HG03457 (cell line): Measurements from ENCODE around the gene PPARG.
A peak's percentile ranks its signal among the peaks of the same experiment; 100 is the strongest.

Experiments
- ATAC-seq: cut with Tn5 transposase; IDR thresholded peaks from one replicate; pipeline ENCODE4 v1.9.1; 2021; ENCODE audit warnings: moderate number of reproducible peaks; ENCODE audit not compliant: unreplicated experiment

PPARG gene

DNA sequence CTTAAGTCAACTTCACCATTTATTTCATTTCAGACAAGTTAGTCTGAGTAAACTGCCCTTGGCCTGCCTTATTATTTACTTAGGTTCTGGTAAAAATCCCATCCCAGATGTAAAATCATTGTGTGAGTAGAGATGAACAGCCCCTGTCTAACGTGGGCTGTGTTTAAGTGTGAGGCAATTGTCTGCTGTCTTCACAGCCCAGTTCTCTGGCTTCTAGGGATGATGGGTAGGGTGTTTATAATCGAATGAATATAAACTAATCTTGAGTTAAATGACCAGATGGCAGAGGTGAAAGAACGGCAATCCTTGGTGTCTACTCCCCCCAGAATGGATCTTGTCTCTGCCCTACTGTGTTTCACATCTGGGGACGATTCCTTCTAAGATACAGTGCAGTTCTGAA, 20.8 kb downstream of the PPARG start:
- ATAC-seq = no peak

DNA sequence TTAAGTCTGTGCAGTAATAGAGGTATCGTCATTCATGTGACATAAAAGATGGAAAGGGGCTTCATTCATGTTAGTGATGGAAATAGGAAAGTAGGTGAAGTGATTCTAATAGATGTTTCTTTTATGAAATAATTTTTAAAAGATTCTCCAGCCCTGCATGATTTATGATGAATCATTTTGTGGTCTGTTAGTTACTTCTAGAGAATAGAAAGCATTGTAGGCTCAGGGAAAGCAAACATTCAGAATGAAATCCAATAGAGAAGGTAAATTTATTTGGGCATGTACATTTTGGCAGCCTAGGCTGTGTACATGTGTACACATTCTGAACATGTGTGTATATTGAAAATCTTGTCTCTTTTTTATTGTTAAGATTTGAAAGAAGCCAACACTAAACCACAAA, 23.1 kb downstream of the PPARG start:
- ATAC-seq = no peak

DNA sequence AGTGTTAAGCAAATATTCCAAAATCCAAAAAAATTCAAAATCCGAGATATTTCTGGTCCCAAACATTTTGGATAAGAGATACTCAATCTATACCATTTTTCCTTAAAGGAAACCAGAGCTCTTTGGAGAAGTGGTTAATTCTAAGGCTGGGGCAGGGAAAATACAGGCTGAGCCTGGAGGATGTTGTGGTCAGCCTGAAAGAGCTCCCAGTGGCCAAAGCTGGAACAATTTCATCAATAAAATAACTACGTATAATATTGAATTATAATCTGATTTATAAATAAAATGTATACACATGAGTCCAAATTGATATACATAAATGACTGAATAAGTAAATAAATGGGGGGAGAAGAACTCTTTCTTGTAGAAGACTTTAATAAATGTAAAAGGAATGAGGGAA, 24.6 kb downstream of the PPARG start:
- no peak for ATAC-seq

DNA sequence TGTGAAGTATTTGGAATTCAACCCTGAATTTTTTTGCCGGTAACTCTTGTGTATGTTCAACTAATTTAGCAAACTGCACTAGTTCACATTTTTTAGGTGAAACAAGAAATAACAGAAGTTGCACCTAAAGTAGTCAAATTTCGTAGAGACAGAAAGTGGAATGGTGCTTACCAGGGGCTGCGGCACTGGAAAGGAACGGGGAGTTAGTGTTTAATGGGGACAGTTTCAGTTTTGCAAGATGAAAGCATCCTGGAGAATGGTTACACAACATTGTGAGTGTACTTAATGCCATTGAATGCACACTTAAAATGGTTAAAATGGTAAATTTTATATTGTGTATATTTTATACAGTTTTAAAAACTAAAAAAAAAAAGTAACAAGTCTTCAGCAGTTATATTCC, 27.4 kb downstream of the PPARG start:
- ATAC-seq = no peak

DNA sequence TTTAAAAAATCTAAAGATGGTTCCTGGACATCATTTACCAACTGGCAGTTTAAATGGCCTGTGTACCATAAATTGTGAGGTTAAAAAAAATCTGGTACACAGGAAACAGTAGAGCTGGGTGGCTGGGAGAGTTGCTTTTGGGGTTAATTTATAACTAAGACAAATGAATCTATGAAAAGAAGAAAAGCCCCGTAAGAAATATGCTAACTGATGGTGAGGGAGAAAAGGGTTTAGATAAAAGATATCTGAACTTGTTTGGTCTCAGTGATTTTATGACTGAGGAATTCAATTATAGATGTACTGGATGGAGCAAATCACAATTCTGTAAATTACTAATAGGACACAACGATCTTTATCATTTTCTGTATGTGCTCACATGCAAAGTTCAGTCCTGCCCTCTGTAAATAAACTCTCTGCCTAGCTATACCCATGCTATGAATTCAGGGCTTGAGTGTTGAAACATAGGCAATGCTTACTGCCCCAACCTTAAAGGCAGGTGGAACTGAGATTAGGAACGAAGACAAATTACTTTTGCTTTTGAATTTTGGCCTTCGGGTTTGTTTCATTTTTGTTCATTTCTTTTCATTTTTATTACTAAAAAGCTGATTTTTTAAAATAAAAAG, 28.0 kb downstream of the PPARG start:
- peak; percentile 57 for ATAC-seq

DNA sequence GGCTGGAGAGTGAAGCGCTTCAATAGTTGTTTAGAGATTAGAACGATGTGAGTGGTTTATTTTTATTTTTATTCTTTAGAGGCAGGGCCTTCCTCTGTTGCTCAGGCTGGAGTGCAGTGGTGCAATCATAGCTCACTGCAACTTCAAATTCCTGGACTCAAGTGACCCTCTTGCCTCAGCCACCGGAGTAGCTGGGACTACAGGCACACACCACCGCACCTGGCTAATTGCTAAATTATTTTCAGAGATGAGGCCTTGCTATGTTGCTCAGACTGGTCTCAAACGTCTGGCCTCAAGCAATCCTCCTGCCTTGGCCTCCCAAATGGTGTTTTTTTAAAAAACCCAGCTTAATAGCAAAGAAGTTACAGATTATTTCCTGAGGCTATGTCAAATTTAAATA, 29.0 kb downstream of the PPARG start:
- ATAC-seq = no peak

DNA sequence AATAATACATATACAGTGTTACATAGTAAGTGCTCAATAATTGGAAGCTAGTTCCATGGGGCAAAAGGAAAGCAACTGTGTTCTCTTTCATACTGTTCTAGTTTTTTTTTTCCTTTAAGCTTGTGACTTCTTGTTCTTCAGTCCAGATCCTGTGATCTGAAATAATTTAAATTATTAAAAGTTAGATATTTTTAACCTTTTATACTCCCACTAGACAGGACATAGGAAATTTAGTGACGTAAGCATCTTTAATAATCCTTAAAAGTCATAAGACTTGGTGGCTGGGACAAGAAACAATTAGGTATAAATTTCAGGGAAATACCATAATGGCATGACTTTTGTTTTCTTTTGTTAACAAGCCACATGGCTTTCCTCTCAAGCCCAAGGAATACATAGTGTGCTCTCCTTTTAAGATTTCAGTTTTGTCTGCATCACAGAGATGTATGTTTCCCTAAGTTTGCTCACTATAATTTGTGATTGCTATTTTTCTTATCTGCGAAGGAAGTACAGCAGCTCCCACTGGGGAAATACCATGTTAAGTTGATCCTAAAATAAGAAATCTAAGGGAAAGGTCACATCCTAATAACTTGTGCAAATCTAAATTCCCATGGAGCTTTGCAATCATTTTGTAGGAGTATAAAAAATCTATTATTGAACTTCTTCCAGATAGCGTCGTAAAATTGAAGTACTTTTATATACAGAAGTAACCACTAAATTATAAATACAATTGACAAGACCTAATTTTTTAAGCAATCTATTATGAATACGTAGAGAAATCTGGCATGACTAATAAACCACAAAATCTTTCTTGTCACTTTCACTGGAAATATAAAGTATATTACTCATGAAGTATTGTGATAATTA, 30.1 kb downstream of the PPARG start:
- ATAC-seq = no peak

DNA sequence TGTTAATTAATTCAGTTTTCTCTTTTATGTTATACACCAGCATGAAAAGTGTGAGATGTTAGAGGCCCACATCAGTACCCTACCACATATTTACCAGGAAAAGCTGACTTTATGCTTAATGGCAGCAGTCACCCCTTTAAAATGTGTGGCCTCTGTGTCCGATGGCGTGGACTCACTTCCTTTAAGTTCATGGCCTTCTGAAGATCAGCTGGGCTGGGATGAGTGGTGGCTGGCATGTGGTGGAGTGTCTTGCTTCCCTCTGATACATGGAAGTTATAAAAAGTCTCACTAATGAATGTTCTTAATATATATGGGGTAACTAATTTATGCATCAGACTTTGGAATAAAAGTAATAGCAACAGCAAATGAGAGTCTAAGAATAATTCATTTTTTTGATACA, 32.1 kb downstream of the PPARG start:
- ATAC-seq = no peak

DNA sequence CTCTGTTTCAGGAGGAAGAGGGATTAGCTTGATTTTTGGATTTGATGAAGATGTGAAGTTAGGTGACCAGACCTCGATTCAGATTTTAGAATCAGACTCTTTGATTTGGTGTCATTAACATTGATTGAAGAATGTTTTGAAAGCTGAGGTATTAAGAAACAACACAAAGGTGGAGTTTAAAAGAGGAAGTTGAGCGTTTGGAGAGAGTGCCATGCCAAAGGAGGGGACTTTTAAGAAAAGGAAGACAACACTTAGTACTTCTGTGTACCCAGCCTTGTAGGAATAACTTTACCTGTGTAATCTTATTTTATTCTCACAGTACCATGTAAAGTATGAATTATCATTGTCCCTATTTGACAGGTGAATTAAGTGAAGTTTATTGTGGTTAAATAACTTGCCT, 34.4 kb downstream of the PPARG start:
- no peak for ATAC-seq

DNA sequence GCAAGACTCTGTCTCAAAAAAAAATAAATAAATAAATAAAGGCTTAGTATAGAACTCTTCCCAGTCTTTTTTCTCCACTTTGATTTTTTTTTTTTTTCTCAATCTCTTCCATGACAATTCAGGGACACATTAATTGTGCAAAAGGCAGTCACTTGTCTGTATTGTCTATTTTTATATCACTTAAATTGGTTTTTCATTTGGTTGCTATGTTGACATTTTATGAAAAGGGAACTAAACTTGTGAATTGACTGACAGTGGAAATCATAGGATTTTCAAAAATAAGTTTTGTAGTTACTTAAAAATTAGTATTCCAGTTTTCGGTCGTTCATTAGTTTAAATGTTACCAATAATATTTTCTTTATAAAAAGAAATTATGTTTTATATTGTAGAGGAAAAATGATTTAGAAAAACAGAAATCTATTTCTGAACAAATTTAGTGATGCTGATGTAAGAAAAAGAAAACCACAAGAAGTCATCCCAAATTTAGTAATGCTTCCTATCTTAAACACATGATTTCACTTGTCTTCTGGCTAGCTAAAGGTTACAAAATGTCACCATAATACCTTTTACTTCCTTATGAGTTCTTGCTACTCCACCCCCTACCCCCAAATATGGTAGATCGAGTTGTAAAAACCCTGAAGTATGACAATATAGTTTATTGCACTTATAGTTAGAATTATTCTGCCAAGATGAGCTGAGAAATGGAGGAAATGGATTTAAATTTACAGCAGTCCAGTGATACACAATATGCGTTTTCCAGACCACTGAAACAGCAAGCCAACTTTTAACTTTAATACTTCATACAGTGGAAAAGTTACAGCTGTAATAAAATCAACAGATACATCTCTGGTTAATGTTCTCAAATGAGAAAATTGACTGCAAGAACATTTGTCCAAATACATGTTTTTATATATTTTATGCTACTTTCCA, 37.0 kb downstream of the PPARG start:
- ATAC-seq = no peak

DNA sequence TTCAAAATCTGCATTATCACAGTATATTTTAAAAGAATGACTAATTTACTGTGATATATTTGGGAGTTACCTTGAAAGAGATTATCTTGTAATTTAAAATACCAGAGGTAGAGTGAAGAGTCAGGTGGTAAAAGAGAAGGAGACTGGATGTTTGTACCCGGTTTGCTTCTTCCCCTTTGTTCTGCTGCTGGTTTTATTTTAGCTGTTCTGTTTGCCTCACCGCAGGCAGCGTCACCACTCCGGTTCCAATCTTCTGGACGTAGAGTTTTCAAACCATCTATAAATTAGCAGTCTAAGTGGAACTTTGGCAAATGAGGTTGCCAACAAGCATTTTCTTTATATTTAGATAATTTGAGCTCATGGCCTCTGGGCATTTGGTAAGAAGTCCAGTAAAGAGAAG, 38.2 kb downstream of the PPARG start:
- ATAC-seq = no peak

DNA sequence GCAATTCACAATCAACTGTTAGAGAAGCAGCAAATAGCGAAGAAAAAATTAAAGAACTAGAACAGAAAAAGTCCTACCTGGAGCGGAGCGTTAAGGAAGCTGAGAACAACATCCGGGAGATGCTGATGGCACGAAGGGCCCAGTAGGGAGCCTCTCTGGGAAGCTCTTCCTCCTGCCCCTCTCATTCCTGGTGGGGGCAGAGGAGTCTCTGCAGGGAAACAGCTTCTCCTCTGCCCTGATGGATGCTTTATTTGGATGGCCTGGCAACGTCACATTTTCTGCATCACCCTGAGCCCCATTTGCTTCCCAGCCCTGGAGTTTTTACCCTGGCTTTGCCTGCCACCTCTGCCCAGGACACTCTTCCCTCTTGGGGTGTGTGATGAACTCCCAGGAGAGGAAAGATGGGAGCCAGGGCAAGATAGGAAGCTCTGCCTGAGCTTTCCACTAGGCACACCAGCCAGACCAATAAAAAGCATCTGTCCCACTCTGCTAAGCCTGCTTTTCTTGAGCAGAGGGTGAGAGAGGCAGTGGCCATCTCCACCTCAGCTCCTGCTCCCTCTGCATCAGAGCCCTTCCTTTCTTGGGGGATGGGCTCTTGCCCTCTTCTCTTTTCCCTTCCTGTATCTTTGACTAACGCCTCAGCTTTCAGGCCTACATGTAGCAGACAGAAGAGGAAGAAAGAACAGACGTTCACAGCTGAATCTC, 39.4 kb downstream of the PPARG start:
- ATAC-seq = no peak

DNA sequence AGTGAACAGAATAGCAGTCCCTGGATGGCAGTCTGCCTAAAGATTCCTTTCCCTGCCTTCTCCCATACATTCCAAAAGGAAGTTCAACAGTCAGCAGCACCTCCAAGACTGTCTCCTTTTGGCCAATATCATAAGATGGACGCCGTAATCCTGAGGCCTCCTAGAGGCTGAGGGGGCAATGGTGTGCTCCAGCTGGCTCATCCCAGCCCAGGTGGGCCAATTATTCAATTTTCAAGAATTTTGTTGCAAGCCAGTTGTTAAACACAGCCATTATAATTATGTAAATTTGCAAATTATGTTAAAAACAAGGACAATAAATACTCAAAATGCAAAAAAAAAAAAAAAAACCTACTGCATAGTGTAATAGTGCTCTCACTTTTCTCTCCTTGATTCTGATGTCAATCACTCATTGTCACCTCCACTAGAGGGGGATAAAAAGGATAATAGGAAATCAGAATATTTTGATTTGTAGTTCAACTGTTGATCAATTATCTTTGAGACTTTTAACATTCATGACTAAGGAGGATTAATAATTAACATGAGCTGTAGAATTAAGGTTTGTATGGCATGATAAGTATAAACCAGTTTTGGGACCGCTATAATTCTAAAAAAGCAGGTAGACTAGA, 40.1 kb downstream of the PPARG start:
- no peak for ATAC-seq

DNA sequence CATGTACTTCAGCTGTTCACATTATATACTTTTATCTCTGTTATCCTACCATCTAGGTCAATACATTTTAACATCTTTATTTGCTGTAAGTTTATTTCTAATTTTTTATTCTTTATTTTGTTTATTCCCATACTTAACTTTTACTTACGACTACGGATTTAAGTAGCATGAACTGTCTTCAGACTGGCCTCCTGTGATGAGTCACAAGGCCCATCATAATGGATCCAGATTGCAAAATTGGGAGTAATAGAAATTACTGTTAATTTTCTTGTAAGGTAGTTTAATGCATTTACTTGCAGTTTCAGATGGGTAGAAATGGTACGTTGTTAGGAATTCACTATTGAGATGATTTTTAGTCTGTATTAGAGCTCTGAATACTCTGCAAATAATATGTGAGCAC, 45.9 kb downstream of the PPARG start:
- no peak for ATAC-seq

DNA sequence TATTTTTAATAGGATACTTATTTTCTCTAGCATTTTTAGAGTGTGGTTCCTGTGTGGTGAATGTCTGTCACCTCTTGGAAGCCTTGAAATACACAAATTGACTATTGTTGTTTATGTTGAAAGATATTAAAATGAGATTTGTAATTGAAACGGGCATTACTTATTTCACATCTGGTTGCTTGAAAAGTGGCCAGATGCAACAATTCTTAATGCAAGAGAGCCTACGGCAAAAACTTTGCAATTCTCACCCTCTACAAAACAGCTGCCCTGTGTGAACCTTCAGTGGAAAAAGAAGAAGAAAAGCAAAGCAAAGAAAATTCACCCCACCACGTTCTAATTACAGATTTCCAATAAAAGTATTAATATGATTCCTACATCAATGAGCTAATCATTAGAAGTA, 46.6 kb downstream of the PPARG start:
- no peak for ATAC-seq

DNA sequence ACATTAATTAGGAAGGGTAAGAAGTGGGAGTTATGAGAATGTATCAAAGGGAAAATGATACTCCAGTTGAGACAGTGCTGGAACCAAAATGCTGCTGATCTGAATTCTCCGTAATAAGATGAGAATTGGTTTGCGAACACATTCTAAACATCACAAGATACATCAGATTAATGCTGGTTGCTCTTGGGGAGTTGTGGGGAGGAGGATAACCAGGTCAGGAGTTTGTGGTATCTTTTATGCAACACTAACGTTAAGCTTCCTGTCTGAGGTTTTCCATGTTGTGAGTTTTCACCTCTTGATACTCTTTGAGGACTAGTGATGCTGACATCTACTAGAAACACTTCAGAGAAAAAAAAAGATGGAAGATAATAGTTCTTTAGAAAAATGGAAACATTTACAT, 47.2 kb downstream of the PPARG start:
- no peak for ATAC-seq

DNA sequence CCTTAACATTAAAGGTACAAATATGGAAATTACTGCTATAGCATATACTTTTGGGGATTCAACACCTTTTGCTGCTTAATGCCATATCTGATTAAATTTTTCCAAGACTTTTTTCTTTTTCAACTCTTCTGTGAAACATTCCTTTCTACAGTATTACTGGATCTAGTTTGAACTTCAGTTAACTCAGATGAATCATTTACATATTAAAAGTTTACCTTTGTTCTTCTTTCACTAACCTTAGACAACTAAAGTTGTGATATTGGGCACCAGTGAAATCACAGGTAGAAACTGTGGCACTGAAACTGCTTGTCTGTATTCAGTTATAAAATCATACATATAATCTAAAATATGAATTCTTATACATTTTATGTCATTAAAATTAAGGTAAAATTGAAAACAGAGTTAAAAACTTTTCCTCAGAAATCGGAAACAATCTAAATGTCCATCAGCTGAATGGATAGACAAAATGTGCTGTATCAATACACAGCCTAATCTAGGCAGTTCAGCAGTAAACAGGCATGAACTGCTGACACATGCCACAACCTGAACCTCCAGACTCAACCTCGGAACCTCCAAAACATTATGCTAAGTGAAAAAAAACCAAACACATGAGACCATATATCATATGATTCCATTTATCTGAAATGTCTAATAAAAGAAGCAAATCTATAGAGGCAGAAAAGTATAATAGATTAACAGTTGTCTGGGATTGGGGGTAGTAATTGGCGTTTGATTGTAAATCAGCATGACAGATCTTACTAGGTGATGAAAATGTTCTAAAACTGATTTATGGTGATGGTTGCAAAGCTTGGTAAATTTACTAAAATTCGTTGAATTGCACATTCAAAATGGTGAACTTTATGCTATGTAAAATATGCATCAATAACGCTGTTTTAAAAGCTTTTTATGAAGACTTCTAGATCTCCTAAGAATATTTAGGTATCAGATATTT, 50.0 kb downstream of the PPARG start:
- no peak for ATAC-seq

DNA sequence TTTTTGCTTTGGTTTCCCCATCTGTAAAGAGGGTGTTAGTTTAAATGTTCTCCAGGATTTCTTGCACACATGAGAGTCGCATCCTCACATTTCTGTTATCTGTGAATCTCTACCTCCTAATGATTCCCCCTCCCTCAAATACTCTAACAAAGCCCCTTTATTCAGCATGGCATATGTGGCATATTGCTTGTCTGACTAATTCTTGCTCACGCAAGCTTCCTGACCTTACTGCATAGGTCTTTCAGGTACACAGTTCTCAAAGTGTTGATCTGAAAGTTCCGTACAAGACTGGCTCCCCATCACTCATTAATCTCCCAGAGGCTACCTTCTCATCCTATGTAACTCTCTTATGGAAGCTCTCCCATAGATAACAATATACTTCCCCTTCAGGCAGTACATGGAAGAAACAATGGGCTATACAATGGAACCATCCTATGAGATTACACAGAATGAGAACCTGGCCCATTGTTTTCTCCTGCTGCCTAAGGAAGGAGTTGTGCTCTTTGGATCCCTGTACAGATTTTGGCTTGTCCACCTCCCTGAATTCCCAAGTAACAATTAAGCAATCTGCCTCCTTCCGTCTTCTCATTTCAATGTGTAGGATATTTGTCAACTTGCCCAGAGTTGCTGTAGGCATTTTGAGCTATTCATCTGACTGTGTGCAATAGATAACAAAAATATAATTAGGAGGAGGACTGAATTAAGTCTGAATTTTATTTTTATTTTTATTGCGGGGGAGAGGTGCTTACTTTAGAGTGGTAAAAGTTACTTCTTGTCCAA, 51.0 kb downstream of the PPARG start:
- no peak for ATAC-seq

DNA sequence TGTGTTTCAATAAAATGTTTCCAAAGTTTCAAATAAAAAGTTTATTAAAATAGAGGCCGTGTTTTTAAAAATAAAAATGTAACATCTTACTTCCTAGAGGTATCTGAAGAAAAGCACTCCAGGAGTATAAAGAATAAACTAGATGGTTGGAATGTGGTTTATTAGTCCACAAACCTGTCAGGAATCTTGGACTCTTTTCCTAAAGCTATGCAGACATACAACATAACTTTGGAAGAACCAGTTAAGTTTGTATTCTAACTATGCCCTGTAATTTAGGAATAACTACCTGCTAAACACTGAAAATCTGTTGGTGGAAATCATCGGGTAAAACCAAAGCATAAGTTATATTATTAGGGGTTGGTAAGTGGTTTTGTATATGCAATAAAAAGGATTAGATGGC, 51.6 kb downstream of the PPARG start:
- no peak for ATAC-seq
